ENCODE results near the gene CHEK2. TPM values are rescaled to one million over a fixed set of nuclear protein-coding genes. Genes with fewer than 3 reads are reported as not detected.
"Not testable (repeated sequence)": the region's sequence is repeated elsewhere in the genome, so short reads cannot be mapped to it uniquely, and the experiment has no call there.

Gene CHEK2
- total and polyA plus RNA-seq, 2 of the 4 experiments (the other 2 are of a cell fraction) = 9.9 to 16.1 TPM

GRCh38 chr22:28663569-28663942 is 78.1 kb downstream of the CHEK2 start:
- H4K5ac ChIP-seq (ENCODE audit: low read depth, low read length); H3K4me1 ChIP-seq (ENCODE audit: control insufficient read depth, insufficient read depth, low read length); H3K36me3 ChIP-seq (ENCODE audit: control insufficient read depth, insufficient read depth, low read length); H3K79me1 ChIP-seq (ENCODE audit: low read depth in 1 of 2, low read length in 2 of 2); H2AFZ ChIP-seq (replicated peaks; ENCODE audit: low read length, poor library complexity); H4K20me1 ChIP-seq (ENCODE audit: insufficient read depth, low read length); H3K4me2 ChIP-seq (ENCODE audit: low read depth, low read length); DNase-seq; H2AK5ac ChIP-seq (ENCODE audit: low read depth, low read length); dilution Hi-C loops (cut with HindIII; ENCODE audit: low sequenced_read_pairs, unreplicated experiment); POLR2A ChIA-PET (ENCODE audit: unreplicated experiment); H3K27me3 ChIP-seq (ENCODE audit: control insufficient read depth, insufficient read depth, low read length); H3K4me3 ChIP-seq (ENCODE audit: insufficient read depth, low read depth, low read length); H3K9me1 ChIP-seq (ENCODE audit: insufficient read depth, low read length); H3K27ac ChIP-seq (ENCODE audit: insufficient read depth, low read length); H2BK5ac ChIP-seq (ENCODE audit: low read depth, low read length, poor library complexity, severe bottlenecking); CTCF ChIA-PET; H2BK20ac ChIP-seq (ENCODE audit: low read depth, low read length); H3K23ac ChIP-seq (ENCODE audit: low read depth, low read length); H2AK9ac ChIP-seq (replicated peaks; ENCODE audit: low read depth, low read length, poor library complexity); H3K56ac ChIP-seq (ENCODE audit: extremely low read depth, insufficient read depth, low read length); BruUV-seq (replicated peaks); H3K9ac ChIP-seq (ENCODE audit: low read depth, low read length); H2BK15ac ChIP-seq (ENCODE audit: low read depth, low read length); intact Hi-C loops (cut with micrococcal nuclease); H3K18ac ChIP-seq (ENCODE audit: low read depth, low read length); H3K14ac ChIP-seq (replicated peaks; ENCODE audit: low read depth, low read length); H2BK120ac ChIP-seq (ENCODE audit: low read depth, low read length); H3K9me3 ChIP-seq (ENCODE audit: control insufficient read depth, insufficient read depth, low read length); ATAC-seq (ENCODE audit: low read depth); in situ Hi-C loops (cut with MboI; ENCODE audit: low sequenced_read_pairs); H3K4ac ChIP-seq (ENCODE audit: low read depth, low read length); H4K8ac ChIP-seq (ENCODE audit: low read depth in 2 of 2, low read length in 2 of 2); H4K91ac ChIP-seq (ENCODE audit: insufficient read depth, low read depth, low read length): not testable (repeated sequence)
- no CpG with 5 or more reads among the region's 13 CpGs for WGBS, 2 experiments (ENCODE audit: extremely low coverage in 2 of 2, insufficient read length in 1 of 2)
